GM18505 (cell line): ENCODE measurements around the gene BCAS3.
"Not testable (repeated sequence)": the region's sequence is repeated elsewhere in the genome, so short reads cannot be mapped to it uniquely, and the experiment has no call there.

Experiments
- ATAC-seq: cut with Tn5 transposase; IDR thresholded peaks from one replicate; pipeline ENCODE4 v1.9.1; 2021; ENCODE audit not compliant: unreplicated experiment
- POLR2A ChIP-seq: IDR thresholded peaks from 4 replicates; pipeline ENCODE4 v1.6.1; 2011; ENCODE audit warnings: borderline replicate concordance; ENCODE audit not compliant: insufficient read depth, insufficient read length; ENCODE audit errors: extremely low read depth

The BCAS3 gene

GRCh38 chr17:60934723-60935122, 257.1 kb downstream of the BCAS3 start:
- no peak for ATAC-seq
- TF ChIP-seq POLR2A = no peak

- not testable (repeated sequence) for ATAC-seq
These were observed 258.3 kb downstream of the BCAS3 start for GRCh38 chr17:60935991-60936390.

GRCh38 chr17:60939318-60939717, 261.7 kb downstream of the BCAS3 start:
- TF ChIP-seq POLR2A = no peak
- no peak for ATAC-seq

GRCh38 chr17:60941028-60941427, 263.4 kb downstream of the BCAS3 start:
- no peak for ATAC-seq
- TF ChIP-seq POLR2A = no peak

- no peak for ATAC-seq
- TF ChIP-seq POLR2A = no peak
These were observed 263.9 kb downstream of the BCAS3 start for GRCh38 chr17:60941571-60941970.

- ATAC-seq = no peak
- no peak for TF ChIP-seq POLR2A
These were observed 267.1 kb downstream of the BCAS3 start for GRCh38 chr17:60944751-60945150.

GRCh38 chr17:60947100-60947499, 269.4 kb downstream of the BCAS3 start:
- no peak for TF ChIP-seq POLR2A
- ATAC-seq = no peak

GRCh38 chr17:60947543-60947942, 269.9 kb downstream of the BCAS3 start:
- ATAC-seq = no peak
- TF ChIP-seq POLR2A = no peak

GRCh38 chr17:60952747-60953146, 275.1 kb downstream of the BCAS3 start:
- no peak for TF ChIP-seq POLR2A

GRCh38 chr17:60959011-60959410, 281.4 kb downstream of the BCAS3 start:
- ATAC-seq = no peak
- TF ChIP-seq POLR2A = no peak

More at GRCh38 chr17:60952747-60953146, 275.1 kb downstream of the BCAS3 start:
- ATAC-seq = no peak

GRCh38 chr17:60959696-60960095, 282.0 kb downstream of the BCAS3 start:
- ATAC-seq = no peak
- TF ChIP-seq POLR2A = no peak

- no peak for ATAC-seq
- TF ChIP-seq POLR2A = no peak
These were observed 282.9 kb downstream of the BCAS3 start for GRCh38 chr17:60960398-60961065.

- TF ChIP-seq POLR2A = no peak
- no peak for ATAC-seq
These were observed 286.5 kb downstream of the BCAS3 start for GRCh38 chr17:60964160-60964559.

GRCh38 chr17:60968266-60968665, 290.6 kb downstream of the BCAS3 start:
- no peak for ATAC-seq
- TF ChIP-seq POLR2A = no peak
